ENCODE results near the gene ACSM3. TPM values are rescaled to one million over a fixed set of nuclear protein-coding genes. Genes with fewer than 3 reads are reported as not detected.
A peak's percentile ranks its signal among the peaks of the same experiment; 100 is the strongest.

Gene ACSM3
- total and polyA plus RNA-seq, 9 of the 15 experiments (the other 6 are each of a cell fraction or from before 2014, with no cell fraction given) = 112 to 420 (median 182) TPM

- no peak for TF ChIP-seq JUNB (CRISPR knock-in tag; conservative IDR thresholded peaks at IDR 0.05)
- TF ChIP-seq, protein P1, sequence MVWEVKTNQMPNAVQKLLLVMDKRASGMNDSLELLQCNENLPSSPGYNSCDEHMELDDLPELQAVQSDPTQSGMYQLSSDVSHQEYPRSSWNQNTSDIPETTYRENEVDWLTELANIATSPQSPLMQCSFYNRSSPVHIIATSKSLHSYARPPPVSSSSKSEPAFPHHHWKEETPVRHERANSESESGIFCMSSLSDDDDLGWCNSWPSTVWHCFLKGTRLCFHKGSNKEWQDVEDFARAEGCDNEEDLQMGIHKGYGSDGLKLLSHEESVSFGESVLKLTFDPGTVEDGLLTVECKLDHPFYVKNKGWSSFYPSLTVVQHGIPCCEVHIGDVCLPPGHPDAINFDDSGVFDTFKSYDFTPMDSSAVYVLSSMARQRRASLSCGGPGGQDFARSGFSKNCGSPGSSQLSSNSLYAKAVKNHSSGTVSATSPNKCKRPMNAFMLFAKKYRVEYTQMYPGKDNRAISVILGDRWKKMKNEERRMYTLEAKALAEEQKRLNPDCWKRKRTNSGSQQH (CRISPR knock-in tag; IDR thresholded peaks at IDR 0.05) = no peak
- peak; percentile 57; the same call in 1 of the 2 replicates for TF ChIP-seq FOXJ2 (tag; IDR thresholded peaks at IDR 0.05)
- TF ChIP-seq SOX6 (IDR thresholded peaks at IDR 0.05) = no peak
- 0 out of 2 replicates have a peak, but pooled peaks have one; percentile 6 for TF ChIP-seq ZNF41 (CRISPR knock-in tag; conservative IDR thresholded peaks at IDR 0.05)
- no peak for TF ChIP-seq MEF2A (IDR thresholded peaks at IDR 0.05; ENCODE audit: control insufficient read depth, low read depth, low read length)
- TF ChIP-seq ZFP30 (CRISPR knock-in tag; IDR thresholded peaks at IDR 0.05; ENCODE audit: borderline replicate concordance) = no peak
- TF ChIP-seq, protein P2, sequence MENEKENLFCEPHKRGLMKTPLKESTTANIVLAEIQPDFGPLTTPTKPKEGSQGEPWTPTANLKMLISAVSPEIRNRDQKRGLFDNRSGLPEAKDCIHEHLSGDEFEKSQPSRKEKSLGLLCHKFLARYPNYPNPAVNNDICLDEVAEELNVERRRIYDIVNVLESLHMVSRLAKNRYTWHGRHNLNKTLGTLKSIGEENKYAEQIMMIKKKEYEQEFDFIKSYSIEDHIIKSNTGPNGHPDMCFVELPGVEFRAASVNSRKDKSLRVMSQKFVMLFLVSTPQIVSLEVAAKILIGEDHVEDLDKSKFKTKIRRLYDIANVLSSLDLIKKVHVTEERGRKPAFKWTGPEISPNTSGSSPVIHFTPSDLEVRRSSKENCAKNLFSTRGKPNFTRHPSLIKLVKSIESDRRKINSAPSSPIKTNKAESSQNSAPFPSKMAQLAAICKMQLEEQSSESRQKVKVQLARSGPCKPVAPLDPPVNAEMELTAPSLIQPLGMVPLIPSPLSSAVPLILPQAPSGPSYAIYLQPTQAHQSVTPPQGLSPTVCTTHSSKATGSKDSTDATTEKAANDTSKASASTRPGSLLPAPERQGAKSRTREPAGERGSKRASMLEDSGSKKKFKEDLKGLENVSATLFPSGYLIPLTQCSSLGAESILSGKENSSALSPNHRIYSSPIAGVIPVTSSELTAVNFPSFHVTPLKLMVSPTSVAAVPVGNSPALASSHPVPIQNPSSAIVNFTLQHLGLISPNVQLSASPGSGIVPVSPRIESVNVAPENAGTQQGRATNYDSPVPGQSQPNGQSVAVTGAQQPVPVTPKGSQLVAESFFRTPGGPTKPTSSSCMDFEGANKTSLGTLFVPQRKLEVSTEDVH (IDR thresholded peaks at IDR 0.05; ENCODE audit: low read depth, partially characterized antibody) = peak; percentile 96
- peak; percentile 73; the same call in 1 of the 2 replicates for TF ChIP-seq ZBTB1 (CRISPR knock-in tag; IDR thresholded peaks at IDR 0.05; ENCODE audit: borderline replicate concordance, low read depth)
- TF ChIP-seq STAG1 (CRISPR knock-in tag; IDR thresholded peaks at IDR 0.05; ENCODE audit: borderline replicate concordance) = no peak
- TF ChIP-seq SMARCE1 (IDR thresholded peaks at IDR 0.05) = 0 out of 2 replicates have a peak, but pooled peaks have one; percentile 34
- TF ChIP-seq ZNF695 (CRISPR knock-in tag; IDR thresholded peaks at IDR 0.05) = no peak
- TF ChIP-seq HDAC3 (IDR thresholded peaks at IDR 0.05; ENCODE audit: borderline replicate concordance, partially characterized antibody) = peak; percentile 39
- TF ChIP-seq, protein P3, sequence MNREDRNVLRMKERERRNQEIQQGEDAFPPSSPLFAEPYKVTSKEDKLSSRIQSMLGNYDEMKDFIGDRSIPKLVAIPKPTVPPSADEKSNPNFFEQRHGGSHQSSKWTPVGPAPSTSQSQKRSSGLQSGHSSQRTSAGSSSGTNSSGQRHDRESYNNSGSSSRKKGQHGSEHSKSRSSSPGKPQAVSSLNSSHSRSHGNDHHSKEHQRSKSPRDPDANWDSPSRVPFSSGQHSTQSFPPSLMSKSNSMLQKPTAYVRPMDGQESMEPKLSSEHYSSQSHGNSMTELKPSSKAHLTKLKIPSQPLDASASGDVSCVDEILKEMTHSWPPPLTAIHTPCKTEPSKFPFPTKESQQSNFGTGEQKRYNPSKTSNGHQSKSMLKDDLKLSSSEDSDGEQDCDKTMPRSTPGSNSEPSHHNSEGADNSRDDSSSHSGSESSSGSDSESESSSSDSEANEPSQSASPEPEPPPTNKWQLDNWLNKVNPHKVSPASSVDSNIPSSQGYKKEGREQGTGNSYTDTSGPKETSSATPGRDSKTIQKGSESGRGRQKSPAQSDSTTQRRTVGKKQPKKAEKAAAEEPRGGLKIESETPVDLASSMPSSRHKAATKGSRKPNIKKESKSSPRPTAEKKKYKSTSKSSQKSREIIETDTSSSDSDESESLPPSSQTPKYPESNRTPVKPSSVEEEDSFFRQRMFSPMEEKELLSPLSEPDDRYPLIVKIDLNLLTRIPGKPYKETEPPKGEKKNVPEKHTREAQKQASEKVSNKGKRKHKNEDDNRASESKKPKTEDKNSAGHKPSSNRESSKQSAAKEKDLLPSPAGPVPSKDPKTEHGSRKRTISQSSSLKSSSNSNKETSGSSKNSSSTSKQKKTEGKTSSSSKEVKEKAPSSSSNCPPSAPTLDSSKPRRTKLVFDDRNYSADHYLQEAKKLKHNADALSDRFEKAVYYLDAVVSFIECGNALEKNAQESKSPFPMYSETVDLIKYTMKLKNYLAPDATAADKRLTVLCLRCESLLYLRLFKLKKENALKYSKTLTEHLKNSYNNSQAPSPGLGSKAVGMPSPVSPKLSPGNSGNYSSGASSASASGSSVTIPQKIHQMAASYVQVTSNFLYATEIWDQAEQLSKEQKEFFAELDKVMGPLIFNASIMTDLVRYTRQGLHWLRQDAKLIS (CRISPR knock-in tag; IDR thresholded peaks at IDR 0.05) = peak; percentile 74
- TF ChIP-seq TBP (optimal IDR thresholded peaks at IDR 0.05; ENCODE audit: low read depth, low read length) = peak; percentile 90
- TF ChIP-seq MYNN (IDR thresholded peaks at IDR 0.05) = peak; percentile 70; the same call in 1 of the 2 replicates
- TF ChIP-seq MYNN (CRISPR knock-in tag; IDR thresholded peaks at IDR 0.05) = no peak
- TF ChIP-seq ZC3H4 (CRISPR knock-in tag; IDR thresholded peaks at IDR 0.05; ENCODE audit: borderline replicate concordance) = no peak
- no peak for TF ChIP-seq U2AF2 (optimal IDR thresholded peaks at IDR 0.05; ENCODE audit: low read depth, low read length)
- peak; percentile 83; the same call in 1 of the 2 replicates for TF ChIP-seq RNF2 (IDR thresholded peaks at IDR 0.05)
- no peak for TF ChIP-seq ZNF23 (CRISPR knock-in tag; IDR thresholded peaks at IDR 0.05)
Observed at GRCh38 chr16:20806168-20807050, 42.6 kb downstream of the ACSM3 start, which contains the start of the genes ERI2 and REXO5 (continued).

Data from K562 (cell line).